ENCODE data around the gene RNF40.
A peak's percentile ranks its signal among the peaks of the same experiment; 100 is the strongest.

The RNF40 gene

GRCh38 chr16:30728899-30729672 lies 33.0 kb upstream of the RNF40 start:
- H3K27me3 ChIP-seq (ENCODE audit: insufficient read depth, low read length, poor library complexity) = no peaks in the 10 kb centered on the region
- no peak overlapping the region for H3K27ac ChIP-seq (ENCODE audit: low read length)
- H3K36me3 ChIP-seq (ENCODE audit: insufficient read depth, low read length) = peaks cover 95% of the 10 kb centered on the region
- H3K9ac ChIP-seq (ENCODE audit: low read depth, low read length) = no peak overlapping the region
- H4K20me1 ChIP-seq (ENCODE audit: insufficient read depth, low read length) = peaks cover 18% of the 10 kb centered on the region; the same call in 1 of the 2 replicates
- ATAC-seq (ENCODE audit: insufficient read depth, low read depth) (no peak), DNase-seq (no peak)
- H3K4me3 ChIP-seq (ENCODE audit: low read depth in 1 of 2, low read length in 2 of 2) = no peak overlapping the region
- no peaks in the 10 kb centered on the region for H3K4me1 ChIP-seq (ENCODE audit: insufficient read depth, low read length)
- peaks cover 25% of the 10 kb centered on the region for H3K79me2 ChIP-seq (ENCODE audit: insufficient read depth, low read length)
- H3K4me2 ChIP-seq (ENCODE audit: insufficient read depth, low read length) = no peak overlapping the region
- H3K9me3 ChIP-seq (ENCODE audit: insufficient read depth, low read length, severe bottlenecking) = no peaks in the 10 kb centered on the region
- TF ChIP-seq EZH2 (IDR thresholded peaks at IDR 0.05; ENCODE audit: borderline replicate concordance, low read depth, low read length, severe bottlenecking) = no peak
- TF ChIP-seq, protein P1, sequence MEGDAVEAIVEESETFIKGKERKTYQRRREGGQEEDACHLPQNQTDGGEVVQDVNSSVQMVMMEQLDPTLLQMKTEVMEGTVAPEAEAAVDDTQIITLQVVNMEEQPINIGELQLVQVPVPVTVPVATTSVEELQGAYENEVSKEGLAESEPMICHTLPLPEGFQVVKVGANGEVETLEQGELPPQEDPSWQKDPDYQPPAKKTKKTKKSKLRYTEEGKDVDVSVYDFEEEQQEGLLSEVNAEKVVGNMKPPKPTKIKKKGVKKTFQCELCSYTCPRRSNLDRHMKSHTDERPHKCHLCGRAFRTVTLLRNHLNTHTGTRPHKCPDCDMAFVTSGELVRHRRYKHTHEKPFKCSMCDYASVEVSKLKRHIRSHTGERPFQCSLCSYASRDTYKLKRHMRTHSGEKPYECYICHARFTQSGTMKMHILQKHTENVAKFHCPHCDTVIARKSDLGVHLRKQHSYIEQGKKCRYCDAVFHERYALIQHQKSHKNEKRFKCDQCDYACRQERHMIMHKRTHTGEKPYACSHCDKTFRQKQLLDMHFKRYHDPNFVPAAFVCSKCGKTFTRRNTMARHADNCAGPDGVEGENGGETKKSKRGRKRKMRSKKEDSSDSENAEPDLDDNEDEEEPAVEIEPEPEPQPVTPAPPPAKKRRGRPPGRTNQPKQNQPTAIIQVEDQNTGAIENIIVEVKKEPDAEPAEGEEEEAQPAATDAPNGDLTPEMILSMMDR (IDR thresholded peaks at IDR 0.05; ENCODE audit: borderline replicate concordance, extremely low read depth, low read length, poor library complexity, severe bottlenecking) = no peak
- H2AFZ ChIP-seq (ENCODE audit: low read depth, low read length) = no peak overlapping the region

DNA sequence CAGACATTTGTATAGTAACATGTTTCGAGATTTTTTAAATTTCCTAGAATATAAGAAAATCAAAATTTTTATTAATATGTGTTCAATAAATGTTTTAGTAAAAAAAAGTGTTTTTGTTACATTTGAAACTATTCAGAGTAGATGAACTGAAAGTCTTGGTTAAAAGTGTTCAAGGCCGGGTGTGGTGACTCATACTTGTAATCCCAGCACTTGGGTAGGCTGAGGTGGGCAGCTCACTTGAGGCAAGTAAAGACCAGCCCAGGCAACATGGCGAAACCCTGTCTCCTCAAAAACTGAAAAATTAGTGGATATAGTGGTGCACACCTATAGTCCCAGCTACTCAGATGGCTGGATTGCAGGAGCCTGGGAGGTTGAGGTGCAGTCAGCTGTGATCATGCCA lies 30.7 kb upstream of the RNF40 start:
- no peaks in the 10 kb centered on the region for H3K27me3 ChIP-seq (ENCODE audit: insufficient read depth, low read length, poor library complexity)
- no peaks in the 10 kb centered on the region for H3K4me1 ChIP-seq (ENCODE audit: insufficient read depth, low read length)
- DNase-seq = no peak

GRCh38 chr16:30736995-30737793 lies 24.9 kb upstream of the RNF40 start:
- Histone ChIP-seq H3K9me3 (ENCODE audit: insufficient read depth, low read length, severe bottlenecking) (no peaks in the 10 kb centered on the region), H3K4me3 (ENCODE audit: low read depth in 1 of 2, low read length in 2 of 2) (no peak overlapping the region), H3K4me2 (ENCODE audit: insufficient read depth, low read length) (no peak overlapping the region), H3K27me3 (ENCODE audit: insufficient read depth, low read length, poor library complexity) (no peaks in the 10 kb centered on the region), H3K27ac (ENCODE audit: low read length) (no peak overlapping the region), H3K36me3 (ENCODE audit: insufficient read depth, low read length) (peaks cover 82% of the 10 kb centered on the region), H2AFZ (ENCODE audit: low read depth, low read length) (no peak overlapping the region), H4K20me1 (ENCODE audit: insufficient read depth, low read length) (peaks cover 19% of the 10 kb centered on the region), H3K79me2 (ENCODE audit: insufficient read depth, low read length) (no peaks in the 10 kb centered on the region), H3K4me1 (ENCODE audit: insufficient read depth, low read length) (no peaks in the 10 kb centered on the region), H3K9ac (ENCODE audit: low read depth, low read length) (no peak overlapping the region)
- DNase-seq (no peak), ATAC-seq (ENCODE audit: insufficient read depth, low read depth) (no peak)
- no peak for TF ChIP-seq EZH2 (IDR thresholded peaks at IDR 0.05; ENCODE audit: borderline replicate concordance, low read depth, low read length, severe bottlenecking)
- TF ChIP-seq, protein P1 (IDR thresholded peaks at IDR 0.05; ENCODE audit: borderline replicate concordance, extremely low read depth, low read length, poor library complexity, severe bottlenecking) = no peak

More for the DNA sequence above, 30.7 kb upstream of the RNF40 start:
- Histone ChIP-seq H3K27ac (ENCODE audit: low read length) (no peak overlapping the region), H3K9me3 (ENCODE audit: insufficient read depth, low read length, severe bottlenecking) (no peaks in the 10 kb centered on the region), H3K4me2 (ENCODE audit: insufficient read depth, low read length) (no peak overlapping the region), H4K20me1 (ENCODE audit: insufficient read depth, low read length) (no peaks in the 10 kb centered on the region), H2AFZ (ENCODE audit: low read depth, low read length) (no peak overlapping the region), H3K36me3 (ENCODE audit: insufficient read depth, low read length) (peaks cover 91% of the 10 kb centered on the region), H3K4me3 (ENCODE audit: low read depth in 1 of 2, low read length in 2 of 2) (no peak overlapping the region), H3K79me2 (ENCODE audit: insufficient read depth, low read length) (peaks cover 9% of the 10 kb centered on the region; the same call in 1 of the 2 replicates), H3K9ac (ENCODE audit: low read depth, low read length) (no peak overlapping the region)
- ATAC-seq (ENCODE audit: insufficient read depth, low read depth) = peak; percentile 27; the same call in 1 of the 3 replicates
- TF ChIP-seq EZH2 (IDR thresholded peaks at IDR 0.05; ENCODE audit: borderline replicate concordance, low read depth, low read length, severe bottlenecking) = no peak
- TF ChIP-seq, protein P1 (IDR thresholded peaks at IDR 0.05; ENCODE audit: borderline replicate concordance, extremely low read depth, low read length, poor library complexity, severe bottlenecking) = no peak
